CD14-positive monocyte (primary cell): ENCODE results near the gene HMX2. TPM values are rescaled to one million over a fixed set of nuclear protein-coding genes. Genes with fewer than 3 reads are reported as not detected.
A peak's percentile ranks its signal among the peaks of the same experiment; 100 is the strongest.

Experiments
- DNase-seq, 3 donors: peaks; one replicate each; pipeline ENCODE4 v3.0.0-alpha.2; 2011 to 2022
- H2AFZ ChIP-seq: 2 replicates; pipeline ENCODE4 v1.6.0; 2012; ENCODE audit warnings: mild to moderate bottlenecking, low read depth, low read length, inconsistent platforms; ENCODE audit not compliant: insufficient read depth, poor library complexity, severe bottlenecking
- H3K27ac ChIP-seq, 2 donors: 1 replicate in 1 of 2; 2 replicates in 1 of 2; pipeline ENCODE4 v1.5.1; 2012 to 2013; ENCODE audit warnings: low read length in 2 of 2, control low read depth in 1 of 2, inconsistent platforms in 1 of 2, low read depth in 1 of 2, mild to moderate bottlenecking in 1 of 2
- H3K27me3 ChIP-seq, 2 donors: one replicate each; pipeline versions ENCODE4 v1.6.0 to v1.6.1; 2011 to 2013; ENCODE audit warnings: low read length in 2 of 2; ENCODE audit not compliant: control insufficient read depth in 2 of 2, insufficient read depth in 2 of 2
- H3K36me3 ChIP-seq, 2 donors: replicated peaks in 1 of 2; 1 replicate in 1 of 2; 2 replicates in 1 of 2; pipeline versions ENCODE4 v1.5.1 to v1.6.1; 2012 to 2013; ENCODE audit warnings: low read length in 2 of 2, control low read depth in 1 of 2, inconsistent platforms in 1 of 2, mild to moderate bottlenecking in 1 of 2; ENCODE audit not compliant: insufficient read depth in 2 of 2, control insufficient read depth in 1 of 2
- H3K4me1 ChIP-seq, 2 donors: 1 replicate in 1 of 2; 2 replicates in 1 of 2; pipeline versions ENCODE4 v1.5.1 to v1.6.1; 2012 to 2013; ENCODE audit warnings: low read length in 2 of 2, control low read depth in 1 of 2, inconsistent platforms in 1 of 2, mild to moderate bottlenecking in 1 of 2, moderate library complexity in 1 of 2; ENCODE audit not compliant: insufficient read depth in 2 of 2, control insufficient read depth in 1 of 2
- H3K4me2 ChIP-seq: replicated peaks from 2 replicates; pipeline ENCODE3; 2012; ENCODE audit warnings: low read length, moderate library complexity, mild to moderate bottlenecking; ENCODE audit not compliant: poor library complexity, severe bottlenecking; ENCODE audit errors: extremely low read depth
- H3K4me3 ChIP-seq, 3 experiments: fragments of 200-600 bp in 1 of 3; sonication (generic) in 1 of 3; replicated peaks in 1 of 3; 1 replicate in 2 of 3; 2 replicates in 1 of 3; pipeline ENCODE4 v1.5.1; 2011 to 2013; ENCODE audit warnings: low read length in 3 of 3, mild to moderate bottlenecking in 3 of 3, control low read depth in 2 of 3, low read depth in 2 of 3, inconsistent platforms in 1 of 3, moderate library complexity in 1 of 3
- H3K79me2 ChIP-seq: 2 replicates; pipeline ENCODE4 v1.6.0; 2012; ENCODE audit warnings: mild to moderate bottlenecking, control low read depth, inconsistent platforms, low read length, moderate library complexity; ENCODE audit not compliant: insufficient read depth
- H3K9ac ChIP-seq: 2 replicates; pipeline ENCODE4 v1.6.0; 2017; ENCODE audit warnings: low read length, mild to moderate bottlenecking; ENCODE audit not compliant: insufficient read depth, poor library complexity, severe bottlenecking
- H3K9me3 ChIP-seq, 2 donors: replicated peaks in 1 of 2; 1 replicate in 1 of 2; 2 replicates in 1 of 2; pipeline versions ENCODE4 v1.5.1 to v1.6.1; 2012 to 2013; ENCODE audit warnings: low read length in 2 of 2, control low read depth in 1 of 2; ENCODE audit not compliant: control insufficient read depth in 1 of 2, insufficient read depth in 1 of 2
- H4K20me1 ChIP-seq: 2 replicates; pipeline ENCODE4 v1.6.0; 2012; ENCODE audit warnings: mild to moderate bottlenecking, low read length, control low read depth, moderate library complexity; ENCODE audit not compliant: insufficient read depth
- H3K27ac Mint-ChIP-seq, 7 donors: one replicate each; pipeline ENCODE4 v1.8.0; 2020; ENCODE audit warnings: mild to moderate bottlenecking in 7 of 7, mixed read lengths in 7 of 7, moderate library complexity in 6 of 7, inconsistent platforms in 2 of 7
- H3K27me3 Mint-ChIP-seq, 3 donors: one replicate each; pipeline ENCODE4 v1.8.0; 2021 to 2022; ENCODE audit warnings: low read depth in 3 of 3, mild to moderate bottlenecking in 3 of 3, mixed read lengths in 3 of 3, moderate library complexity in 3 of 3, inconsistent platforms in 1 of 3
- H3K36me3 Mint-ChIP-seq, 2 donors: one replicate each; pipeline ENCODE4 v1.8.0; 2020; ENCODE audit warnings: mixed read lengths in 2 of 2, inconsistent platforms in 1 of 2, mild to moderate bottlenecking in 1 of 2
- H3K4me1 Mint-ChIP-seq: one replicate; pipeline ENCODE4 v1.8.0; 2020; ENCODE audit warnings: mild to moderate bottlenecking, mixed read lengths
- H3K4me3 Mint-ChIP-seq, 2 donors: one replicate each; pipeline ENCODE4 v1.8.0; 2020; ENCODE audit warnings: mild to moderate bottlenecking in 2 of 2, mixed read lengths in 2 of 2, moderate library complexity in 1 of 2
- H3K9me3 Mint-ChIP-seq, 7 donors: one replicate each; pipeline ENCODE4 v1.8.0; 2020 to 2022; ENCODE audit warnings: mixed read lengths in 7 of 7, mild to moderate bottlenecking in 6 of 7, moderate library complexity in 6 of 7, inconsistent platforms in 2 of 7
- CTCF ChIP-seq: fragments of 200-600 bp; IDR thresholded peaks from one replicate; pipeline ENCODE4 v1.8.0; 2022; ENCODE audit warnings: antibody characterized with exemption, mild to moderate bottlenecking
- WGBS: methylation state at CpG from one replicate; pipeline ENCODE4 v1.1.5; 2013; ENCODE audit warnings: missing lambda C conversion rate; ENCODE audit not compliant: insufficient coverage; 5-methylcytosine and 5-hydroxymethylcytosine counted together
- intact Hi-C, 2 donors: fragments of 100-400 bp; cut with micrococcal nuclease; formaldehyde crosslinking; loops; one replicate each; pipeline versions ENCODE4 v1.15.0 to v1.15.1; 2023
- polyA plus RNA-seq, 3 donors: library from polyadenylated mRNA; depleted of rRNA in 1 of 3; unstranded in 2 of 3; stranded (reverse) in 1 of 3; fragments of 300-500 nt in 2 of 3; fragments of >200 nt in 1 of 3; fragmentation: Illumina TruSeq in 2 of 3; gene quantifications; 1 replicate in 2 of 3; 2 replicates in 1 of 3; pipeline ENCODE4 v1.2.3, GENCODE V29; 2012 to 2021

The HMX2 gene
- polyA plus RNA-seq, 3 donors, result not detected

GRCh38 chr10:123143162-123143824 lies 4.6 kb upstream of the HMX2 start:
- no peak overlapping the region for H3K27ac ChIP-seq
- H3K9me3 ChIP-seq, result peaks cover 0 to 56% of the 10 kb centered on the region in 2 donors
- peaks cover 8 to 19% of the 10 kb centered on the region in 2 donors for H3K4me1 ChIP-seq
- Mint-ChIP-seq H3K36me3 (peaks cover 3 to 15% of the 10 kb centered on the region in 2 donors), H3K9me3 (peaks cover 0 to 30% (median 18%) of the 10 kb centered on the region in 7 donors), H3K27ac (no peak overlapping the region), H3K27me3 (peaks cover 96 to 99% (median 99%) of the 10 kb centered on the region in 3 donors), H3K4me1 (peaks cover 35% of the 10 kb centered on the region), H3K4me3 (peak overlapping the region in 1 of 2 donors; percentile 77)
- H3K79me2 ChIP-seq, result no peaks in the 10 kb centered on the region
- H3K9ac ChIP-seq, result no peak overlapping the region
- peak overlapping the region; percentile 29 for H2AFZ ChIP-seq
- H3K27me3 ChIP-seq, result peaks cover 95 to 100% of the 10 kb centered on the region in 2 donors
- H4K20me1 ChIP-seq, result no peaks in the 10 kb centered on the region
- H3K4me3 ChIP-seq, result no peak overlapping the region
- no peak for TF ChIP-seq CTCF
- H3K36me3 ChIP-seq, result no peaks in the 10 kb centered on the region
- DNase-seq, result no peak
- H3K4me2 ChIP-seq, result no peak overlapping the region
- intact Hi-C loops, result no loop called here
- WGBS, result 6% methylated on average over 27 of the region's 33 CpGs

- no peak overlapping the region for H3K27ac Mint-ChIP-seq
- no peak overlapping the region for H3K4me3 ChIP-seq
- H3K36me3 ChIP-seq, result no peaks in the 10 kb centered on the region
- no peak for DNase-seq
- no peak overlapping the region for H2AFZ ChIP-seq
- WGBS, result 4% methylated on average over 4 of the region's 10 CpGs
- peaks cover 36% of the 10 kb centered on the region for H3K4me1 Mint-ChIP-seq
- peaks cover 0 to 61% of the 10 kb centered on the region in 2 donors for H3K9me3 ChIP-seq
- H3K9ac ChIP-seq, result no peak overlapping the region
- TF ChIP-seq CTCF, result no peak
- peaks cover 95 to 100% of the 10 kb centered on the region in 2 donors for H3K27me3 ChIP-seq
- H3K4me2 ChIP-seq, result no peak overlapping the region
- peaks cover 0 to 28% (median 16%) of the 10 kb centered on the region in 7 donors for H3K9me3 Mint-ChIP-seq
- H3K27ac ChIP-seq, result no peak overlapping the region
- peaks cover 94 to 100% (median 97%) of the 10 kb centered on the region in 3 donors for H3K27me3 Mint-ChIP-seq
- no peaks in the 10 kb centered on the region for H3K79me2 ChIP-seq
- peaks cover 9 to 22% of the 10 kb centered on the region in 2 donors for H3K4me1 ChIP-seq
- peaks cover 3 to 13% of the 10 kb centered on the region in 2 donors for H3K36me3 Mint-ChIP-seq
- no peaks in the 10 kb centered on the region for H4K20me1 ChIP-seq
- peak overlapping the region in 1 of 2 donors; percentile 77 for H3K4me3 Mint-ChIP-seq
- intact Hi-C loops, result no loop called here
These were observed 4.1 kb upstream of the HMX2 start for GRCh38 chr10:123143825-123144168.
